ENCODE results near the gene NAIF1. TPM values are rescaled to one million over a fixed set of nuclear protein-coding genes. Genes with fewer than 3 reads are reported as not detected.
"Not testable (repeated sequence)": the region's sequence is repeated elsewhere in the genome, so short reads cannot be mapped to it uniquely, and the experiment has no call there.

NAIF1 gene
- total RNA-seq, 1 donor from 2014 or later, result 13.3 TPM

- DNase-seq (ENCODE audit: extremely low spot score in 2 of 2), result no peak
- intact Hi-C loops (cut with DNase I), result no loop called here
- Histone ChIP-seq H3K36me3 (no peaks in the 10 kb centered on the region), H3K27me3 (no peaks in the 10 kb centered on the region), H3K4me3 (no peak overlapping the region), H3K4me1 (peaks cover 5% of the 10 kb centered on the region), H3K9me3 (no peaks in the 10 kb centered on the region), H3K27ac (peak overlapping the region; percentile 49)
- TF ChIP-seq POLR2A (IDR thresholded peaks at IDR 0.05) (no peak), POLR2AphosphoS5 (IDR thresholded peaks at IDR 0.05; ENCODE audit: insufficient read depth in 1 of 2, low read depth in 1 of 2) (no peak), CTCF (IDR thresholded peaks at IDR 0.05) (no peak)
These were observed 40.2 kb downstream of the NAIF1 start for GRCh38 chr9:128026773-128027541.

- H3K36me3 ChIP-seq, result no peaks in the 10 kb centered on the region
- peaks cover 5% of the 10 kb centered on the region for H3K4me1 ChIP-seq
- no peaks in the 10 kb centered on the region for H3K27me3 ChIP-seq
- intact Hi-C loops (cut with DNase I), result no loop called here
- H3K9me3 ChIP-seq, result no peaks in the 10 kb centered on the region
- H3K27ac ChIP-seq, result peak overlapping the region; percentile 49
- H3K4me3 ChIP-seq, result no peak overlapping the region
- no peak for DNase-seq (ENCODE audit: extremely low spot score in 2 of 2)
- TF ChIP-seq POLR2A (IDR thresholded peaks at IDR 0.05) (no peak), POLR2AphosphoS5 (IDR thresholded peaks at IDR 0.05; ENCODE audit: insufficient read depth in 1 of 2, low read depth in 1 of 2) (peak in 1 of 2 donors; percentile 40)
These were observed 40.8 kb downstream of the NAIF1 start for GRCh38 chr9:128026255-128026772.

GRCh38 chr9:128025736-128026135, 41.4 kb downstream of the NAIF1 start:
- intact Hi-C loops (cut with DNase I), result no loop called here
- Histone ChIP-seq H3K4me3 (no peak overlapping the region), H3K27me3 (no peaks in the 10 kb centered on the region), H3K9me3 (no peaks in the 10 kb centered on the region), H3K27ac (peak overlapping the region; percentile 26), H3K4me1 (peaks cover 5% of the 10 kb centered on the region), H3K36me3 (no peaks in the 10 kb centered on the region)
- no peak for TF ChIP-seq POLR2AphosphoS5 (IDR thresholded peaks at IDR 0.05; ENCODE audit: insufficient read depth in 1 of 2, low read depth in 1 of 2)
- no peak for TF ChIP-seq POLR2A (IDR thresholded peaks at IDR 0.05)
- TF ChIP-seq CTCF (IDR thresholded peaks at IDR 0.05), result no peak
- DNase-seq (ENCODE audit: extremely low spot score in 2 of 2), result no peak

- H3K36me3 ChIP-seq, result no peaks in the 10 kb centered on the region
- intact Hi-C loops (cut with DNase I), result no loop called here
- no peaks in the 10 kb centered on the region for H3K9me3 ChIP-seq
- H3K4me1 ChIP-seq, result peaks cover 5% of the 10 kb centered on the region
- no peak overlapping the region for H3K27ac ChIP-seq
- H3K27me3 ChIP-seq, result no peaks in the 10 kb centered on the region
- no peak for DNase-seq (ENCODE audit: extremely low spot score in 2 of 2)
- TF ChIP-seq POLR2A (IDR thresholded peaks at IDR 0.05), result no peak
- H3K4me3 ChIP-seq, result no peak overlapping the region
These were observed 42.3 kb downstream of the NAIF1 start for GRCh38 chr9:128024761-128025308.

- DNase-seq (ENCODE audit: extremely low spot score in 2 of 2); H3K4me3 ChIP-seq; H3K27me3 ChIP-seq; H3K4me1 ChIP-seq; intact Hi-C loops (cut with DNase I); H3K9me3 ChIP-seq; H3K36me3 ChIP-seq: not testable (repeated sequence)
- H3K27ac ChIP-seq, result peak overlapping the region; percentile 47
These were observed 43.4 kb downstream of the NAIF1 start for GRCh38 chr9:128023671-128024070.

GRCh38 chr9:128022886-128023285, 44.2 kb downstream of the NAIF1 start:
- Histone ChIP-seq H3K4me1 (peaks cover 5% of the 10 kb centered on the region), H3K27ac (peak overlapping the region; percentile 47), H3K9me3 (no peaks in the 10 kb centered on the region), H3K4me3 (no peak overlapping the region), H3K27me3 (no peaks in the 10 kb centered on the region), H3K36me3 (no peaks in the 10 kb centered on the region)
- intact Hi-C loops (cut with DNase I), result no loop called here
- TF ChIP-seq POLR2AphosphoS5 (IDR thresholded peaks at IDR 0.05; ENCODE audit: insufficient read depth in 1 of 2, low read depth in 1 of 2), result no peak
- no peak for TF ChIP-seq CTCF (IDR thresholded peaks at IDR 0.05)
- TF ChIP-seq POLR2A (IDR thresholded peaks at IDR 0.05), result no peak
- no peak for DNase-seq (ENCODE audit: extremely low spot score in 2 of 2)

Measured in vagina (tissue), 2 donors.